Measurements from ENCODE around the gene KRT81.

KRT81 gene

DNA sequence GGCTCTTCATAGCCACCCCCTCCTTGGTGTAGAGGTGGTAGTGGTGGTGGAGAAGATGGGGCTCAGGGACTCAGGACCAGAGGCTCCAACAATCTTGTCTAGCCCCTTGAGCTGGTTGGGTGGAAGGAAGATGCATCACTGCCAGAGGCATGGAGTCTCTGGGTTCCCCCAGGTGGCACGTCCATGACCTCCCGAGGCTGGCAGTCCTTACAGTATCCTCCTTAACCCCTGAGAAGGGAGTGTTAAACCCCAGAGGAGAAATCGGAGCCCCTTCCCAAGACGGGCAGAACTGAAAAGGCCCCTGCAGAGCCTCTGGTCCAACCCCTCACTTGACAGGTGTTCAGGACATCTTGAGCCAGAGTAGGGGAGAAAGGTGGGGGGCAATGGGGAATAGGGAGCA is 20.8 kb upstream of the KRT81 start:
- no peak for TF ChIP-seq POLR2A (IDR thresholded peaks at IDR 0.05; ENCODE audit: extremely low read depth, insufficient read length)
- TF ChIP-seq, protein P1, sequence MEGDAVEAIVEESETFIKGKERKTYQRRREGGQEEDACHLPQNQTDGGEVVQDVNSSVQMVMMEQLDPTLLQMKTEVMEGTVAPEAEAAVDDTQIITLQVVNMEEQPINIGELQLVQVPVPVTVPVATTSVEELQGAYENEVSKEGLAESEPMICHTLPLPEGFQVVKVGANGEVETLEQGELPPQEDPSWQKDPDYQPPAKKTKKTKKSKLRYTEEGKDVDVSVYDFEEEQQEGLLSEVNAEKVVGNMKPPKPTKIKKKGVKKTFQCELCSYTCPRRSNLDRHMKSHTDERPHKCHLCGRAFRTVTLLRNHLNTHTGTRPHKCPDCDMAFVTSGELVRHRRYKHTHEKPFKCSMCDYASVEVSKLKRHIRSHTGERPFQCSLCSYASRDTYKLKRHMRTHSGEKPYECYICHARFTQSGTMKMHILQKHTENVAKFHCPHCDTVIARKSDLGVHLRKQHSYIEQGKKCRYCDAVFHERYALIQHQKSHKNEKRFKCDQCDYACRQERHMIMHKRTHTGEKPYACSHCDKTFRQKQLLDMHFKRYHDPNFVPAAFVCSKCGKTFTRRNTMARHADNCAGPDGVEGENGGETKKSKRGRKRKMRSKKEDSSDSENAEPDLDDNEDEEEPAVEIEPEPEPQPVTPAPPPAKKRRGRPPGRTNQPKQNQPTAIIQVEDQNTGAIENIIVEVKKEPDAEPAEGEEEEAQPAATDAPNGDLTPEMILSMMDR (IDR thresholded peaks at IDR 0.05; ENCODE audit: low read depth, low read length) = no peak
- TF ChIP-seq, protein P2, sequence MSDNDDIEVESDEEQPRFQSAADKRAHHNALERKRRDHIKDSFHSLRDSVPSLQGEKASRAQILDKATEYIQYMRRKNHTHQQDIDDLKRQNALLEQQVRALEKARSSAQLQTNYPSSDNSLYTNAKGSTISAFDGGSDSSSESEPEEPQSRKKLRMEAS (IDR thresholded peaks at IDR 0.05; ENCODE audit: low read depth, low read length) = no peak
- TF ChIP-seq MYC (IDR thresholded peaks at IDR 0.05; ENCODE audit: low read depth, low read length) = no peak
- H3K4me3 ChIP-seq (ENCODE audit: low read depth, low read length) = no peak overlapping the region
- no peak for DNase-seq (ENCODE audit: low read depth)

DNA sequence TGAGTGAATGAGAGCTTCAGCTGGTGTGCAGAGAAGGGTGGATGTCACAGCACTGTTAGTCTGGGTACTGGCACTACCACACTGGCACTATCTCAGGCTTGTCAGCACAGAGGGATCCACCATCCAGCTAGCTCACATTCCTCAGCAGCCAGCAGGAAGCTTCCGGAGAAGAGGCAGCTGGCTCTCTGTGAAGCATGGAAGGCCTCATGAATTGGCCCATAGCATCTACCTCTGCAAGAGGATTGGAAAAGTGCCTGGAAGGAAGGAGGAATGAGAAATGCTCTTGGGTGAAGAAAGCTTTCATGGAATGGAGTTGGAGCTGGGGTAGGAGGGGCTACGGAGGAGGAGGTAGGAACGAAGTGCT is 19.9 kb upstream of the KRT81 start:
- no peak for DNase-seq (ENCODE audit: low read depth)
- H3K4me3 ChIP-seq (ENCODE audit: low read depth, low read length) = no peak overlapping the region
- TF ChIP-seq, protein P1 (IDR thresholded peaks at IDR 0.05; ENCODE audit: low read depth, low read length) = no peak
- TF ChIP-seq POLR2A (IDR thresholded peaks at IDR 0.05; ENCODE audit: extremely low read depth, insufficient read length) (no peak), MYC (IDR thresholded peaks at IDR 0.05; ENCODE audit: low read depth, low read length) (no peak)
- TF ChIP-seq, protein P2 (IDR thresholded peaks at IDR 0.05; ENCODE audit: low read depth, low read length) = no peak

DNA sequence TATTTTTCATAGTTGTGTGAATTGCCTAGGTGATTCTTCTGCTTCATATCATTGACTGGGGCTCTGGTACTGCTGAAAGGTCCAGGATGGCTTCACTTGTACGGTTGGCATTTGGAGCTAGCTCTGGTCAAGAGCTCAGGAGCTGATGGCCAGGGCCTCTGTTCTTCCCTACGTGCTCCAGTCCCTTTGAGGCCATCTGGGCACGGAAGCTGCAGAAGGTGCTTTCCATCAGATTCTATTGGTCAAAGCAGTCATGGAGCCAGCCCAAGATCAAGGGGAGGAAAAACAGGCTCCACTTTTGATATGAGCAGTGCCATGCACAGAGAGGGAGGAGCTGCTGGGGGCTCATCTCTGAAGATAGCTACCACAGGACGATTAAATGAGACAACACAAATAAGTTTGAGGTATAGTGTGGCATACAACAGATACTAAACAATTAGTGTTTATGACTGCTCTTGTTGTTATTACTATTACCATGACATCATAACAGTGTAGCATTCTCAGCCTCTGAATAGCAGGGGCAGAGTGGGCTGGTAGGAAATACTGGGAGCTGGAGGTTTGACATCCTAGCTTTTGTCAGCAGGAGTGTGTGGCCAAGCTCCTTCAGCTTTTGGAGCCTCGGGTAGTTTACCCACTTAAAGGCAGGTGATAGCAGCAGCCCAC is 19.4 kb upstream of the KRT81 start:
- H3K4me3 ChIP-seq (ENCODE audit: low read depth, low read length) = no peak overlapping the region
- no peak for DNase-seq (ENCODE audit: low read depth)
- no peak for TF ChIP-seq POLR2A (IDR thresholded peaks at IDR 0.05; ENCODE audit: extremely low read depth, insufficient read length)
- TF ChIP-seq, protein P2 (IDR thresholded peaks at IDR 0.05; ENCODE audit: low read depth, low read length) = no peak
- no peak for TF ChIP-seq MYC (IDR thresholded peaks at IDR 0.05; ENCODE audit: low read depth, low read length)
- TF ChIP-seq, protein P1 (IDR thresholded peaks at IDR 0.05; ENCODE audit: low read depth, low read length) = no peak

DNA sequence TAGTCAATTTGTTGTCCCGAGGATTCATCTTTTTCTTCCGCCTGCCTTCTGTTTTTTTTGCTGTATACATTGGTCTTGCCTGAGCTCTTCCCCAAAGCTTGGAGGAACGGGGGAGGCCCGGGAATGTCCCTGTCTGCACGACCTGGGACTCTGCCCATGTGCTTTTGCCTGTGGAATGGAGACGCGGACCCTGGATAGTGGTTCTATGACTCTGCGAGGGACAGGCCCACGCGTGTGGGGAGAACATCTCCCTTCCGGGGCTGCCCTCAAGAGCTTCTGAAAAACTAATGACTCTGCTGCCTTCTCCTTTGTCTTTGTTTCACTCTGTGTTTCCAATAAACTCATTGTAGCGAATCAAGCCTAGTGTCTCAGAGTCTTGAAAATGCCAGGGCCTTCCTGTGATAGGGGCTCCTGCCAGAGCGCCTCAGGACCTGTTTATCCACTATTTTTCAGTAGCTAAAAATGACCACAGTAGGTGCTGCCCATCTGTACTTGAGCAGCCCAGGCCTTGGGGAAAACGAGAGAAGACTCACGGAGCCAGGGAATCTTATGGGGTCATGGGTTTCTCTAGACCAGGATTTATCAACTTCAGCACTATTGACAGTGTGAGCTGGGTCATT is 17.6 kb upstream of the KRT81 start:
- DNase-seq (ENCODE audit: low read depth) = no peak
- no peak overlapping the region for H3K4me3 ChIP-seq (ENCODE audit: low read depth, low read length)
- TF ChIP-seq, protein P2 (IDR thresholded peaks at IDR 0.05; ENCODE audit: low read depth, low read length) = no peak
- no peak for TF ChIP-seq POLR2A (IDR thresholded peaks at IDR 0.05; ENCODE audit: extremely low read depth, insufficient read length)

DNA sequence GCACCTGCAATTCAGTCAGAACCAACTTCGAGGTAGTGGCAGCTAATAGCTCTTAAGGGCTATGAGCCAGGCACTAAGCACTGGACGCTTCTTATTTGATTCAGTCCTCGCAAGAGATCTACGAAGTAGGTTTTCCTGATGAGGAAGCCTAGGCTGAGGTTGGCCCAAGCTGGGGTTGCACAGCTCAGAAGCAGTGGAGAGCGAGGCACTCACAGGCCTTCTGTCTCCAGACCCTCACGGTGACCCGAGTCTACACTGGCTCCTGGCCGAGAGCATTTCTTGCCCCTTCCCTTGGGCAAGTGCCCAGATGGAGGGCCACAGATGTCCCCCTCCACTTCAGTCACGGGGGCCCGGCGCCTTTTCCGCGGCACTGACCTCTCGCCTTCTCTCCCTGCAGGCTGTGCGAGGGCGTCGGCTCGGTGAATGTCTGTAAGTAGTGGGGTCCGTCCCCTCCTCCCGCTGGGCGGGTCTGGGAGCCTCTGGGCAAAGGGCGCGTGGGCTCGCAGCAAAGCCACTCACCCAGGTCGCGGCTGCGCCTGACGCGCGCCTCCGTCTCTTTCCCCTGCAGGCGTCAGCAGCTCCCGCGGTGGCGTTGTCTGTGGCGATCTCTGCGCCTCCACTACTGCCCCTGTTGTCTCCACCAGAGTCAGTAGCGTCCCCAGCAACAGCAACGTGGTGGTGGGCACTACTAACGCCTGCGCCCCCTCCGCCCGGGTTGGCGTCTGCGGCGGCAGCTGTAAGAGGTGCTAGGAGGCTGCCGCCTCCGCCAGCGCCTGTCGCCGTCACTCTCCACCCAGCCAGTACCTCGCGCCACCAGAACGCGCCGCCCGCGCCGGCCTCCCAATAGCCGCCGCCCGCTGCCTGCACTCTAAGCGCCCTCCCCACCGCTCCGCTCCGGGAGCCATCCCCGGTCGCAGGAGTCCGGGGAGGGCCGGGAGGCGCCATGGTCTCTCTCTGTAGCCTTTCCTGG is 16.8 kb upstream of the KRT81 start:
- TF ChIP-seq POLR2A (IDR thresholded peaks at IDR 0.05; ENCODE audit: extremely low read depth, insufficient read length) (no peak), MYC (IDR thresholded peaks at IDR 0.05; ENCODE audit: low read depth, low read length) (no peak)
- TF ChIP-seq, protein P2 (IDR thresholded peaks at IDR 0.05; ENCODE audit: low read depth, low read length) = no peak
- TF ChIP-seq, protein P1 (IDR thresholded peaks at IDR 0.05; ENCODE audit: low read depth, low read length) = no peak
- DNase-seq (ENCODE audit: low read depth) = peak; percentile 71

More for the DNA sequence above, 16.8 kb upstream of the KRT81 start:
- no peak overlapping the region for H3K4me3 ChIP-seq (ENCODE audit: low read depth, low read length)

Measured in NB4 (cell line).